IMR-90 (cell line): ENCODE data around the gene MAFF. TPM values are rescaled to one million over a fixed set of nuclear protein-coding genes. Genes with fewer than 3 reads are reported as not detected.

Experiments used
- ATAC-seq: fragments of 200-7000 bp; cut with Tn5 transposase; 2 replicates; pipeline ENCODE4 v1.9.1; 2020; ENCODE audit warnings: low read depth, mild to moderate bottlenecking, moderate library complexity
- BruUV-seq: library from RNA; stranded (reverse); fragments of 400-500 nt; replicated peaks from 2 replicates; lab custom pipeline; 2021; lab: Mats Ljungman, UMichigan
- CTCF ChIA-PET: fragments of 300-600 bp; formaldehyde crosslinking; extraction: SDS; loops from one replicate; lab custom pipeline; 2021; ENCODE audit warnings: antibody characterized with exemption; lab: Yijun Ruan, JAX
- POLR2A ChIA-PET: fragments of 300-600 bp; sonication (Branson Sonifier 250); formaldehyde crosslinking; loops from one replicate; lab custom pipeline; 2022; ENCODE audit warnings: antibody characterized with exemption; ENCODE audit not compliant: unreplicated experiment; lab: Charles Lee
- DNase-seq: peaks from one replicate; pipeline ENCODE4 v3.0.0; 2013
- H2AFZ ChIP-seq: replicated peaks from 2 replicates; pipeline ENCODE3; 2013; ENCODE audit warnings: low read length, mild to moderate bottlenecking; ENCODE audit not compliant: poor library complexity
- H2AK5ac ChIP-seq: 2 replicates; pipeline ENCODE4 v1.6.1; 2013; ENCODE audit warnings: low read depth, low read length, inconsistent platforms
- H2AK9ac ChIP-seq: replicated peaks from 2 replicates; pipeline ENCODE3; 2013; ENCODE audit warnings: mild to moderate bottlenecking, low read depth, low read length, moderate library complexity; ENCODE audit not compliant: poor library complexity
- H2BK120ac ChIP-seq: 2 replicates; pipeline ENCODE4 v1.6.1; 2013; ENCODE audit warnings: low read depth, low read length, inconsistent platforms
- H2BK15ac ChIP-seq: 3 replicates; pipeline ENCODE4 v1.6.1; 2013; ENCODE audit warnings: low read depth, low read length, inconsistent platforms
- H2BK20ac ChIP-seq: 2 replicates; pipeline ENCODE4 v1.6.1; 2013; ENCODE audit warnings: low read depth, mild to moderate bottlenecking, inconsistent platforms, low read length, moderate library complexity
- H2BK5ac ChIP-seq: 2 replicates; pipeline ENCODE4 v1.6.1; 2013; ENCODE audit warnings: mild to moderate bottlenecking, low read depth, low read length, inconsistent platforms; ENCODE audit not compliant: poor library complexity, severe bottlenecking
- H3K14ac ChIP-seq: replicated peaks from 2 replicates; pipeline ENCODE4 v1.6.1; 2013; ENCODE audit warnings: low read depth, low read length, inconsistent platforms
- H3K18ac ChIP-seq: 2 replicates; pipeline ENCODE4 v1.6.1; 2013; ENCODE audit warnings: low read depth, low read length, control low read depth
- H3K23ac ChIP-seq: 2 replicates; pipeline ENCODE4 v1.6.1; 2013; ENCODE audit warnings: low read depth, low read length, inconsistent platforms
- H3K27ac ChIP-seq: 2 replicates; pipeline ENCODE4 v1.5.1; 2013; ENCODE audit warnings: mild to moderate bottlenecking, control low read depth, low read length; ENCODE audit not compliant: insufficient read depth
- H3K27me3 ChIP-seq: 2 replicates; pipeline ENCODE4 v1.6.1; 2013; ENCODE audit warnings: low read length; ENCODE audit not compliant: control insufficient read depth, insufficient read depth
- H3K36me3 ChIP-seq: 2 replicates; pipeline ENCODE4 v1.6.1; 2013; ENCODE audit warnings: low read length, mixed read lengths; ENCODE audit not compliant: control insufficient read depth, insufficient read depth
- H3K4ac ChIP-seq: 2 replicates; pipeline ENCODE4 v1.6.1; 2013; ENCODE audit warnings: low read depth, low read length, inconsistent platforms
- H3K4me1 ChIP-seq: 2 replicates; pipeline ENCODE4 v1.6.1; 2013; ENCODE audit warnings: low read length, mixed read lengths; ENCODE audit not compliant: control insufficient read depth, insufficient read depth
- H3K4me2 ChIP-seq: 2 replicates; pipeline ENCODE4 v1.6.1; 2013; ENCODE audit warnings: low read depth, mild to moderate bottlenecking, control low read depth, low read length, moderate library complexity
- H3K4me3 ChIP-seq: 2 replicates; pipeline ENCODE4 v1.5.1; 2013; ENCODE audit warnings: low read depth, mild to moderate bottlenecking, control low read depth, low read length, moderate library complexity; ENCODE audit not compliant: insufficient read depth
- H3K56ac ChIP-seq: 2 replicates; pipeline ENCODE4 v1.6.1; 2013; ENCODE audit warnings: low read length, inconsistent platforms; ENCODE audit not compliant: insufficient read depth; ENCODE audit errors: extremely low read depth
- H3K79me1 ChIP-seq, 2 experiments: 2 replicates each; pipeline ENCODE4 v1.6.1; 2013; ENCODE audit warnings: low read length in 2 of 2, inconsistent platforms in 1 of 2, low read depth in 1 of 2
- H3K9ac ChIP-seq: 2 replicates; pipeline ENCODE4 v1.6.1; 2013; ENCODE audit warnings: low read depth, low read length, control low read depth
- H3K9me1 ChIP-seq: 2 replicates; pipeline ENCODE4 v1.6.1; 2013; ENCODE audit warnings: low read length, inconsistent platforms; ENCODE audit not compliant: insufficient read depth
- H3K9me3 ChIP-seq: 2 replicates; pipeline ENCODE4 v1.6.1; 2013; ENCODE audit warnings: low read length; ENCODE audit not compliant: control insufficient read depth, insufficient read depth
- H4K20me1 ChIP-seq: 2 replicates; pipeline ENCODE4 v1.6.1; 2013; ENCODE audit warnings: low read length, inconsistent platforms; ENCODE audit not compliant: insufficient read depth
- H4K5ac ChIP-seq: 2 replicates; pipeline ENCODE4 v1.6.1; 2013; ENCODE audit warnings: mild to moderate bottlenecking, low read depth, low read length, control low read depth
- H4K8ac ChIP-seq, 2 experiments: 2 replicates each; pipeline ENCODE4 v1.6.1; 2013; ENCODE audit warnings: low read depth in 2 of 2, low read length in 2 of 2, control low read depth in 1 of 2, inconsistent platforms in 1 of 2
- H4K91ac ChIP-seq: 2 replicates; pipeline ENCODE4 v1.6.1; 2013; ENCODE audit warnings: low read depth, low read length, inconsistent platforms; ENCODE audit not compliant: insufficient read depth
- CHD1 ChIP-seq: IDR thresholded peaks from 2 replicates; pipeline ENCODE4 v1.6.1; 2012; ENCODE audit warnings: low read depth, low read length, improper control_type of control experiment
- CTCF ChIP-seq: conservative IDR thresholded peaks from 2 replicates; pipeline ENCODE4 v1.5.1; 2012; ENCODE audit warnings: mild to moderate bottlenecking, low read depth, low read length, improper control_type of control experiment
- ELK1 ChIP-seq: fragments of 150-350 bp; IDR thresholded peaks from 2 replicates; pipeline ENCODE4 v1.6.1; 2016; ENCODE audit warnings: low read depth, mild to moderate bottlenecking, low read length, moderate library complexity, borderline replicate concordance
- FOS ChIP-seq: fragments of 150-350 bp; IDR thresholded peaks from 2 replicates; pipeline ENCODE4 v1.6.1; 2016; ENCODE audit warnings: low read depth, low read length
- MAFK ChIP-seq: IDR thresholded peaks from 2 replicates; pipeline ENCODE4 v1.6.1; 2012; ENCODE audit warnings: low read depth, low read length, improper control_type of control experiment
- MAZ ChIP-seq: IDR thresholded peaks from 2 replicates; pipeline ENCODE4 v1.6.1; 2012; ENCODE audit warnings: low read depth, mild to moderate bottlenecking, low read length, improper control_type of control experiment, moderate library complexity, borderline replicate concordance
- MXI1 ChIP-seq: IDR thresholded peaks from 2 replicates; pipeline ENCODE4 v1.6.1; 2012; ENCODE audit warnings: low read depth, mild to moderate bottlenecking, low read length, moderate library complexity, borderline replicate concordance
- POLR2A ChIP-seq: IDR thresholded peaks from 2 replicates; pipeline ENCODE4 v1.6.1; 2012; ENCODE audit warnings: mild to moderate bottlenecking, low read depth, low read length
- RAD21 ChIP-seq: IDR thresholded peaks from 2 replicates; pipeline ENCODE4 v1.6.1; 2012; ENCODE audit warnings: low read length, improper control_type of control experiment
- RFX5 ChIP-seq: IDR thresholded peaks from 2 replicates; pipeline ENCODE4 v1.8.0; 2012; ENCODE audit warnings: low read depth, mild to moderate bottlenecking, low read length, moderate library complexity
- SMC3 ChIP-seq: fragments of 150-350 bp; IDR thresholded peaks from 2 replicates; pipeline ENCODE4 v1.6.1; 2016; ENCODE audit warnings: low read depth, mild to moderate bottlenecking, antibody characterized with exemption, low read length, moderate library complexity
- USF2 ChIP-seq: fragments of 150-350 bp; IDR thresholded peaks from 2 replicates; pipeline ENCODE4 v1.6.1; 2017; ENCODE audit warnings: mild to moderate bottlenecking, antibody characterized with exemption, low read length, low read depth
- WGBS, 2 experiments: methylation state at CpG; one replicate each; pipeline versions ENCODE4 v1.1.5 to v1.1.7; 2013; ENCODE audit warnings: missing lambda C conversion rate in 2 of 2; ENCODE audit not compliant: insufficient read length in 1 of 2; ENCODE audit errors: extremely low coverage in 2 of 2; 5-methylcytosine and 5-hydroxymethylcytosine counted together
- dilution Hi-C: fragments of 300-500 bp; cut with HindIII; formaldehyde crosslinking; loops from one replicate; pipeline ENCODE4 v1.14.3; 2018; ENCODE audit warnings: low sequenced_read_pairs; ENCODE audit not compliant: unreplicated experiment
- in situ Hi-C: fragments of 300-500 bp; cut with MboI; formaldehyde crosslinking; loops from 3 replicates; pipeline ENCODE4 v1.14.3; 2019; ENCODE audit warnings: low sequenced_read_pairs, inconsistent platforms, mixed read lengths
- intact Hi-C: fragments of 100-400 bp; cut with micrococcal nuclease; formaldehyde crosslinking; loops from 2 replicates; pipeline ENCODE4 v1.10.0; 2022
- polyA plus RNA-seq, 3 experiments: library from polyadenylated mRNA; depleted of rRNA; stranded (reverse); fragments of >200 nt; gene quantifications; 2 replicates each; pipeline ENCODE4 v1.2.3, GENCODE V29; 2012; ENCODE audit warnings: low replicate concordance in 1 of 3
- total RNA-seq: library from RNA; depleted of rRNA; stranded (reverse); fragments of >200 nt; gene quantifications from 2 replicates; pipeline ENCODE4 v1.2.3, GENCODE V29; 2012

MAFF gene
- total and polyA plus RNA-seq, 2 of the 4 experiments (the other 2 are of a cell fraction) = 18.3 to 25.9 TPM

GRCh38 chr22:38236786-38237185 is 35.0 kb downstream of the MAFF start:
- H3K79me1 ChIP-seq = peaks cover 20 to 93% of the 10 kb centered on the region in 2 experiments; a peak in 3 of 4 replicates
- no peak overlapping the region for H3K9ac ChIP-seq
- H3K27me3 ChIP-seq = no peaks in the 10 kb centered on the region
- H2BK15ac ChIP-seq = no peak overlapping the region
- H3K4me2 ChIP-seq = no peak overlapping the region
- H3K14ac ChIP-seq = no peak overlapping the region
- H2AFZ ChIP-seq = no peak overlapping the region
- no peak overlapping the region for H3K27ac ChIP-seq
- H2BK120ac ChIP-seq = no peak overlapping the region
- no peak overlapping the region for H3K4ac ChIP-seq
- no peak overlapping the region for H3K18ac ChIP-seq
- peaks cover 26% of the 10 kb centered on the region for H3K4me1 ChIP-seq
- H2AK9ac ChIP-seq = no peak overlapping the region
- no peaks in the 10 kb centered on the region for H3K9me3 ChIP-seq
- no peak for DNase-seq
- ChIA-PET POLR2A (no interaction called here), CTCF (no interaction called here)
- H4K8ac ChIP-seq = no peak overlapping the region
- no peak for TF ChIP-seq MXI1
- no peak for TF ChIP-seq ELK1
- no peak for TF ChIP-seq RFX5
- no peak for TF ChIP-seq CHD1
- no peak for TF ChIP-seq FOS
- TF ChIP-seq SMC3 = no peak
- TF ChIP-seq RAD21 = no peak
- TF ChIP-seq CTCF = no peak
- no peak for TF ChIP-seq MAZ
- TF ChIP-seq USF2 = no peak
- no peak for TF ChIP-seq POLR2A
- no peak for TF ChIP-seq MAFK
- WGBS, 2 experiments = 94% methylated on average over 5 of the region's 8 CpGs; no CpG with 5 or more reads in 1 of the 2 experiments
- peaks cover 31% of the 10 kb centered on the region for H3K9me1 ChIP-seq
- no peak overlapping the region for H2BK20ac ChIP-seq
- BruUV-seq = no TSS peak
- H3K4me3 ChIP-seq = no peak overlapping the region
- no peak overlapping the region for H4K91ac ChIP-seq
- dilution Hi-C loops = no loop called here
- H2AK5ac ChIP-seq = no peak overlapping the region; the same call in 1 of the 2 replicates
- H4K20me1 ChIP-seq = peaks cover 8% of the 10 kb centered on the region; the same call in 1 of the 2 replicates
- no peak overlapping the region for H2BK5ac ChIP-seq
- no peak overlapping the region for H3K23ac ChIP-seq
- no peak overlapping the region for H3K56ac ChIP-seq
- no peak overlapping the region for H4K5ac ChIP-seq
- H3K36me3 ChIP-seq = peaks cover 41% of the 10 kb centered on the region
- intact Hi-C loops = no loop called here
- no peak for ATAC-seq
- in situ Hi-C loops = no loop called here
